ENCODE data around the gene MAPKBP1.

Gene MAPKBP1

GRCh38 chr15:41821831-41822230 is 47.5 kb downstream of the MAPKBP1 start:
- H3K36me3 ChIP-seq = peaks cover 73% of the 10 kb centered on the region
- H3K27ac ChIP-seq = no peak overlapping the region
- H3K4me1 ChIP-seq (ENCODE audit: control insufficient read depth in 1 of 2, insufficient read depth in 1 of 2, low read depth in 1 of 2, low read length in 1 of 2) = peaks cover 5% of the 10 kb centered on the region in 2 experiments
- H3K9me3 ChIP-seq = no peaks in the 10 kb centered on the region
- TF ChIP-seq CTCF (IDR thresholded peaks at IDR 0.05) = no peak
- no peak overlapping the region for H3K4me3 ChIP-seq (ENCODE audit: low read depth in 1 of 2, low read length in 1 of 2)
- peaks cover 4% of the 10 kb centered on the region for H3K27me3 ChIP-seq

- Histone ChIP-seq H3K27me3 (peaks cover 11% of the 10 kb centered on the region), H3K9me3 (no peaks in the 10 kb centered on the region), H3K4me3 (ENCODE audit: low read depth in 1 of 2, low read length in 1 of 2) (no peak overlapping the region), H3K27ac (no peak overlapping the region), H3K4me1 (ENCODE audit: control insufficient read depth in 1 of 2, insufficient read depth in 1 of 2, low read depth in 1 of 2, low read length in 1 of 2) (peaks cover 9 to 10% of the 10 kb centered on the region in 2 experiments), H3K36me3 (peaks cover 67% of the 10 kb centered on the region)
- TF ChIP-seq CTCF (IDR thresholded peaks at IDR 0.05) = no peak
Measured at GRCh38 chr15:41822471-41822870, 48.2 kb downstream of the MAPKBP1 start.

- no peaks in the 10 kb centered on the region for H3K9me3 ChIP-seq
- H3K4me1 ChIP-seq (ENCODE audit: control insufficient read depth in 1 of 2, insufficient read depth in 1 of 2, low read depth in 1 of 2, low read length in 1 of 2) = peaks cover 11 to 14% of the 10 kb centered on the region in 2 experiments
- peaks cover 13% of the 10 kb centered on the region for H3K27me3 ChIP-seq
- H3K27ac ChIP-seq = no peak overlapping the region
- H3K36me3 ChIP-seq = peaks cover 62% of the 10 kb centered on the region
- no peak for TF ChIP-seq CTCF (IDR thresholded peaks at IDR 0.05)
- H3K4me3 ChIP-seq (ENCODE audit: low read depth in 1 of 2, low read length in 1 of 2) = no peak overlapping the region
Measured at GRCh38 chr15:41822957-41823356, 48.7 kb downstream of the MAPKBP1 start.

GRCh38 chr15:41823502-41823901 is 49.2 kb downstream of the MAPKBP1 start:
- no peak overlapping the region for H3K27ac ChIP-seq
- H3K4me3 ChIP-seq (ENCODE audit: low read depth in 1 of 2, low read length in 1 of 2) = no peak overlapping the region
- H3K9me3 ChIP-seq = no peaks in the 10 kb centered on the region
- peaks cover 56% of the 10 kb centered on the region for H3K36me3 ChIP-seq
- no peak for TF ChIP-seq CTCF (IDR thresholded peaks at IDR 0.05)
- peaks cover 15 to 17% of the 10 kb centered on the region in 2 experiments for H3K4me1 ChIP-seq (ENCODE audit: control insufficient read depth in 1 of 2, insufficient read depth in 1 of 2, low read depth in 1 of 2, low read length in 1 of 2)
- H3K27me3 ChIP-seq = peaks cover 13% of the 10 kb centered on the region

GRCh38 chr15:41824062-41824745 is 49.9 kb downstream of the MAPKBP1 start:
- peaks cover 22 to 24% of the 10 kb centered on the region in 2 experiments for H3K4me1 ChIP-seq (ENCODE audit: control insufficient read depth in 1 of 2, insufficient read depth in 1 of 2, low read depth in 1 of 2, low read length in 1 of 2)
- no peak overlapping the region for H3K4me3 ChIP-seq (ENCODE audit: low read depth in 1 of 2, low read length in 1 of 2)
- no peak overlapping the region for H3K27ac ChIP-seq
- no peaks in the 10 kb centered on the region for H3K9me3 ChIP-seq
- H3K36me3 ChIP-seq = peaks cover 49% of the 10 kb centered on the region
- H3K27me3 ChIP-seq = peaks cover 13% of the 10 kb centered on the region
- no peak for TF ChIP-seq CTCF (IDR thresholded peaks at IDR 0.05)

Data from neutrophil (primary cell).